CD14-positive monocyte (primary cell): ENCODE data around the gene ANGPTL8. TPM values are rescaled to one million over a fixed set of nuclear protein-coding genes. Genes with fewer than 3 reads are reported as not detected.

Source experiments
- DNase-seq, 3 donors: peaks; one replicate each; pipeline ENCODE4 v3.0.0-alpha.2; 2011 to 2022
- H2AFZ ChIP-seq: 2 replicates; pipeline ENCODE4 v1.6.0; 2012; ENCODE audit warnings: mild to moderate bottlenecking, low read depth, low read length, inconsistent platforms; ENCODE audit not compliant: insufficient read depth, poor library complexity, severe bottlenecking
- H3K27ac ChIP-seq, 2 donors: 1 replicate in 1 of 2; 2 replicates in 1 of 2; pipeline ENCODE4 v1.5.1; 2012 to 2013; ENCODE audit warnings: low read length in 2 of 2, control low read depth in 1 of 2, inconsistent platforms in 1 of 2, low read depth in 1 of 2, mild to moderate bottlenecking in 1 of 2
- H3K27me3 ChIP-seq, 2 donors: one replicate each; pipeline versions ENCODE4 v1.6.0 to v1.6.1; 2011 to 2013; ENCODE audit warnings: low read length in 2 of 2; ENCODE audit not compliant: control insufficient read depth in 2 of 2, insufficient read depth in 2 of 2
- H3K36me3 ChIP-seq, 2 donors: replicated peaks in 1 of 2; 1 replicate in 1 of 2; 2 replicates in 1 of 2; pipeline versions ENCODE4 v1.5.1 to v1.6.1; 2012 to 2013; ENCODE audit warnings: low read length in 2 of 2, control low read depth in 1 of 2, inconsistent platforms in 1 of 2, mild to moderate bottlenecking in 1 of 2; ENCODE audit not compliant: insufficient read depth in 2 of 2, control insufficient read depth in 1 of 2
- H3K4me1 ChIP-seq, 2 donors: 1 replicate in 1 of 2; 2 replicates in 1 of 2; pipeline versions ENCODE4 v1.5.1 to v1.6.1; 2012 to 2013; ENCODE audit warnings: low read length in 2 of 2, control low read depth in 1 of 2, inconsistent platforms in 1 of 2, mild to moderate bottlenecking in 1 of 2, moderate library complexity in 1 of 2; ENCODE audit not compliant: insufficient read depth in 2 of 2, control insufficient read depth in 1 of 2
- H3K4me2 ChIP-seq: replicated peaks from 2 replicates; pipeline ENCODE3; 2012; ENCODE audit warnings: low read length, moderate library complexity, mild to moderate bottlenecking; ENCODE audit not compliant: poor library complexity, severe bottlenecking; ENCODE audit errors: extremely low read depth
- H3K4me3 ChIP-seq, 3 experiments: fragments of 200-600 bp in 1 of 3; sonication (generic) in 1 of 3; replicated peaks in 1 of 3; 1 replicate in 2 of 3; 2 replicates in 1 of 3; pipeline ENCODE4 v1.5.1; 2011 to 2013; ENCODE audit warnings: low read length in 3 of 3, mild to moderate bottlenecking in 3 of 3, control low read depth in 2 of 3, low read depth in 2 of 3, inconsistent platforms in 1 of 3, moderate library complexity in 1 of 3
- H3K79me2 ChIP-seq: 2 replicates; pipeline ENCODE4 v1.6.0; 2012; ENCODE audit warnings: mild to moderate bottlenecking, control low read depth, inconsistent platforms, low read length, moderate library complexity; ENCODE audit not compliant: insufficient read depth
- H3K9ac ChIP-seq: 2 replicates; pipeline ENCODE4 v1.6.0; 2017; ENCODE audit warnings: low read length, mild to moderate bottlenecking; ENCODE audit not compliant: insufficient read depth, poor library complexity, severe bottlenecking
- H3K9me3 ChIP-seq, 2 donors: replicated peaks in 1 of 2; 1 replicate in 1 of 2; 2 replicates in 1 of 2; pipeline versions ENCODE4 v1.5.1 to v1.6.1; 2012 to 2013; ENCODE audit warnings: low read length in 2 of 2, control low read depth in 1 of 2; ENCODE audit not compliant: control insufficient read depth in 1 of 2, insufficient read depth in 1 of 2
- H4K20me1 ChIP-seq: 2 replicates; pipeline ENCODE4 v1.6.0; 2012; ENCODE audit warnings: mild to moderate bottlenecking, low read length, control low read depth, moderate library complexity; ENCODE audit not compliant: insufficient read depth
- H3K27ac Mint-ChIP-seq, 7 donors: one replicate each; pipeline ENCODE4 v1.8.0; 2020; ENCODE audit warnings: mild to moderate bottlenecking in 7 of 7, mixed read lengths in 7 of 7, moderate library complexity in 6 of 7, inconsistent platforms in 2 of 7
- H3K27me3 Mint-ChIP-seq, 3 donors: one replicate each; pipeline ENCODE4 v1.8.0; 2021 to 2022; ENCODE audit warnings: low read depth in 3 of 3, mild to moderate bottlenecking in 3 of 3, mixed read lengths in 3 of 3, moderate library complexity in 3 of 3, inconsistent platforms in 1 of 3
- H3K36me3 Mint-ChIP-seq, 2 donors: one replicate each; pipeline ENCODE4 v1.8.0; 2020; ENCODE audit warnings: mixed read lengths in 2 of 2, inconsistent platforms in 1 of 2, mild to moderate bottlenecking in 1 of 2
- H3K4me1 Mint-ChIP-seq: one replicate; pipeline ENCODE4 v1.8.0; 2020; ENCODE audit warnings: mild to moderate bottlenecking, mixed read lengths
- H3K4me3 Mint-ChIP-seq, 2 donors: one replicate each; pipeline ENCODE4 v1.8.0; 2020; ENCODE audit warnings: mild to moderate bottlenecking in 2 of 2, mixed read lengths in 2 of 2, moderate library complexity in 1 of 2
- H3K9me3 Mint-ChIP-seq, 7 donors: one replicate each; pipeline ENCODE4 v1.8.0; 2020 to 2022; ENCODE audit warnings: mixed read lengths in 7 of 7, mild to moderate bottlenecking in 6 of 7, moderate library complexity in 6 of 7, inconsistent platforms in 2 of 7
- CTCF ChIP-seq: fragments of 200-600 bp; IDR thresholded peaks from one replicate; pipeline ENCODE4 v1.8.0; 2022; ENCODE audit warnings: antibody characterized with exemption, mild to moderate bottlenecking
- WGBS: methylation state at CpG from one replicate; pipeline ENCODE4 v1.1.5; 2013; ENCODE audit warnings: missing lambda C conversion rate; ENCODE audit not compliant: insufficient coverage; 5-methylcytosine and 5-hydroxymethylcytosine counted together
- intact Hi-C, 2 donors: fragments of 100-400 bp; cut with micrococcal nuclease; formaldehyde crosslinking; loops; one replicate each; pipeline versions ENCODE4 v1.15.0 to v1.15.1; 2023
- polyA plus RNA-seq, 3 donors: library from polyadenylated mRNA; depleted of rRNA in 1 of 3; unstranded in 2 of 3; stranded (reverse) in 1 of 3; fragments of 300-500 nt in 2 of 3; fragments of >200 nt in 1 of 3; fragmentation: Illumina TruSeq in 2 of 3; gene quantifications; 1 replicate in 2 of 3; 2 replicates in 1 of 3; pipeline ENCODE4 v1.2.3, GENCODE V29; 2012 to 2021

The ANGPTL8 gene
- polyA plus RNA-seq, 3 donors: not detected

GRCh38 chr19:11290256-11290655, 50.8 kb downstream of the ANGPTL8 start:
- no peaks in the 10 kb centered on the region for H3K79me2 ChIP-seq
- Mint-ChIP-seq H3K4me1 (peaks cover 48% of the 10 kb centered on the region), H3K27ac (no peak overlapping the region), H3K4me3 (no peak overlapping the region), H3K27me3 (peaks cover 19 to 32% (median 27%) of the 10 kb centered on the region in 3 donors), H3K9me3 (peaks cover 0 to 1% (median 0%) of the 10 kb centered on the region in 7 donors), H3K36me3 (no peaks in the 10 kb centered on the region)
- peaks cover 0 to 14% of the 10 kb centered on the region in 2 donors for H3K27me3 ChIP-seq
- no peak for DNase-seq
- intact Hi-C loops: loop anchor here in 1 of 2 donors (5.0 to 10.0 kb wide), 3 partner anchors 92 to 275 kb away; partner anchors contain the start of genes ELAVL3 and EPOR
- H3K4me1 ChIP-seq: peaks cover 49 to 50% of the 10 kb centered on the region in 2 donors
- no peak overlapping the region for H3K4me2 ChIP-seq
- H4K20me1 ChIP-seq: no peaks in the 10 kb centered on the region
- H2AFZ ChIP-seq: no peak overlapping the region
- H3K4me3 ChIP-seq: no peak overlapping the region
- H3K9ac ChIP-seq: no peak overlapping the region
- H3K27ac ChIP-seq: no peak overlapping the region
- no peak for TF ChIP-seq CTCF
- no peaks in the 10 kb centered on the region for H3K36me3 ChIP-seq
- H3K9me3 ChIP-seq: no peaks in the 10 kb centered on the region
- no CpG with 5 or more reads among the region's 4 CpGs for WGBS

GRCh38 chr19:11291415-11291814, 52.0 kb downstream of the ANGPTL8 start:
- H3K4me1 ChIP-seq: peaks cover 60 to 61% of the 10 kb centered on the region in 2 donors
- no peaks in the 10 kb centered on the region for H3K36me3 Mint-ChIP-seq
- WGBS: no CpG with 5 or more reads among the region's 7 CpGs
- H3K27me3 ChIP-seq: peaks cover 0 to 9% of the 10 kb centered on the region in 2 donors
- H3K9me3 Mint-ChIP-seq: no peaks in the 10 kb centered on the region
- H3K4me1 Mint-ChIP-seq: peaks cover 60% of the 10 kb centered on the region
- H3K4me3 Mint-ChIP-seq: no peak overlapping the region
- H3K27ac Mint-ChIP-seq: peak overlapping the region in 5 of 7 donors; percentile 14 to 95 (median 71)
- peaks cover 17 to 25% (median 18%) of the 10 kb centered on the region in 3 donors for H3K27me3 Mint-ChIP-seq
- H3K9ac ChIP-seq: no peak overlapping the region
- H3K9me3 ChIP-seq: no peaks in the 10 kb centered on the region
- no peak overlapping the region for H3K4me3 ChIP-seq
- peak overlapping the region in 1 of 2 donors; percentile 10 for H3K27ac ChIP-seq
- peak in 2 of 3 donors; percentile 32 to 34 for DNase-seq
- no peaks in the 10 kb centered on the region for H3K36me3 ChIP-seq
- H4K20me1 ChIP-seq: no peaks in the 10 kb centered on the region
- H3K79me2 ChIP-seq: no peaks in the 10 kb centered on the region
- intact Hi-C loops: loop anchor here in 1 of 2 donors (5.0 to 10.0 kb wide), 3 partner anchors 91 to 273 kb away; partner anchors contain the start of genes ELAVL3 and EPOR
- TF ChIP-seq CTCF: no peak
- no peak overlapping the region for H2AFZ ChIP-seq
- no peak overlapping the region for H3K4me2 ChIP-seq

Other genes starting within 250 kb of the ANGPTL8 start
- gene LDLR, start 150.2 kb upstream of the ANGPTL8 start, polyA plus RNA-seq: 10 to 100 TPM; 14.3 to 21.2 (median 19.8) TPM
- under 1 TPM in 1 of 3 donors, not detected in 2; 0.27 TPM for gene SPC24, start 83.8 kb upstream of the ANGPTL8 start, polyA plus RNA-seq
- 1 to 10 TPM in 1 of 3 donors, under 1 TPM in 2; 0.40 to 1.3 (median 0.64) TPM for gene KANK2, start 42.1 kb upstream of the ANGPTL8 start, polyA plus RNA-seq
- under 1 TPM; 0.03 to 0.93 (median 0.18) TPM for gene DOCK6, start 22.9 kb downstream of the ANGPTL8 start, polyA plus RNA-seq
- gene TSPAN16, start 56.5 kb downstream of the ANGPTL8 start, polyA plus RNA-seq: under 1 TPM in 2 of 3 donors, not detected in 1; 0.08 to 0.31 TPM
- 10 to 100 TPM; 52.9 to 78.1 (median 60.8) TPM for gene RAB3D, start 100.0 kb downstream of the ANGPTL8 start, polyA plus RNA-seq
- gene TMEM205, start 106.6 kb downstream of the ANGPTL8 start, polyA plus RNA-seq: 100 to 1,000 TPM; 252 to 335 (median 263) TPM
- gene CCDC159, start 106.9 kb downstream of the ANGPTL8 start, polyA plus RNA-seq: 100 to 1,000 TPM in 1 of 3 donors, 10 to 100 TPM in 2; 37.1 to 374 (median 38.3) TPM
- 10 to 100 TPM; 35.0 to 99.4 (median 45.5) TPM for gene PLPPR2, start 115.8 kb downstream of the ANGPTL8 start, polyA plus RNA-seq
- gene SWSAP1, start 135.0 kb downstream of the ANGPTL8 start, polyA plus RNA-seq: 10 to 100 TPM in 1 of 3 donors, 1 to 10 TPM in 2; 5.9 to 11.5 (median 8.7) TPM
- gene EPOR, start 144.7 kb downstream of the ANGPTL8 start, polyA plus RNA-seq: 10 to 100 TPM in 1 of 3 donors, 1 to 10 TPM in 2; 6.8 to 16.8 (median 8.2) TPM
- gene RGL3, start 179.7 kb downstream of the ANGPTL8 start, polyA plus RNA-seq: 1 to 10 TPM in 1 of 3 donors, not detected in 2; 1.7 TPM
- under 1 TPM; 0.43 to 0.88 (median 0.61) TPM for gene ODAD3, start 195.5 kb downstream of the ANGPTL8 start, polyA plus RNA-seq
- gene PRKCSH, start 196.0 kb downstream of the ANGPTL8 start, polyA plus RNA-seq: 100 to 1,000 TPM in 1 of 3 donors, 10 to 100 TPM in 2; 24.9 to 172 (median 28.4) TPM
- gene ELAVL3, start 241.4 kb downstream of the ANGPTL8 start, polyA plus RNA-seq: not detected